Measurements from ENCODE around the gene KIF4A. TPM values are rescaled to one million over a fixed set of nuclear protein-coding genes. Genes with fewer than 3 reads are reported as not detected.
"Not testable (repeated sequence)": the region's sequence is repeated elsewhere in the genome, so short reads cannot be mapped to it uniquely, and the experiment has no call there.

KIF4A gene
- total RNA-seq, 2 donors from 2014 or later: 0.05 to 0.23 TPM

DNA sequence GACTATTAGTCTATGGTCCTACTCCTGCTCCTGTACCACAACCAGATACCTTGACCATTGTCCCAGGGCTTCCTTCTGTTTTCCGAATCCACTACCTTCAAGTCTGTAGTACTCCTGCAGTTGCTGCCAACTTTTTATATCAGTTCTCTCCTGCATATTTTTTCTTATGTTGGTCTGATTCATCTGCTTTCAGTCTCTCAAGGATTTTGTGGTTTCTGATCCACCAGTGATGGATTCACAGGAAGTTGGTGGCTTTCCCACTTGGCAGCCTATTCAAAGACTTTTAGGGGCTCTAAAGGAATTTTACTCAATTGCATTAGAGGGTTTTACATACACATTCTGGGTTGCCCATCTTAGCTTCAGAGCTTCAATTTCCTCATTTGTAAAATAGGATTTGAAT lies 23.6 kb downstream of the KIF4A start:
- no peak overlapping the region for H3K27ac Mint-ChIP-seq
- no peaks in the 10 kb centered on the region for H3K27me3 Mint-ChIP-seq
- DNase-seq (no peak), ATAC-seq (no peak)
- peaks cover 3% of the 10 kb centered on the region for H3K4me1 Mint-ChIP-seq
- no peaks in the 10 kb centered on the region for H3K36me3 Mint-ChIP-seq (ENCODE audit: low read depth)
- no peak overlapping the region for H3K4me3 Mint-ChIP-seq
- no peaks in the 10 kb centered on the region for H3K9me3 ChIP-seq (ENCODE audit: control insufficient read depth, low read length, poor library complexity, severe bottlenecking)

DNA sequence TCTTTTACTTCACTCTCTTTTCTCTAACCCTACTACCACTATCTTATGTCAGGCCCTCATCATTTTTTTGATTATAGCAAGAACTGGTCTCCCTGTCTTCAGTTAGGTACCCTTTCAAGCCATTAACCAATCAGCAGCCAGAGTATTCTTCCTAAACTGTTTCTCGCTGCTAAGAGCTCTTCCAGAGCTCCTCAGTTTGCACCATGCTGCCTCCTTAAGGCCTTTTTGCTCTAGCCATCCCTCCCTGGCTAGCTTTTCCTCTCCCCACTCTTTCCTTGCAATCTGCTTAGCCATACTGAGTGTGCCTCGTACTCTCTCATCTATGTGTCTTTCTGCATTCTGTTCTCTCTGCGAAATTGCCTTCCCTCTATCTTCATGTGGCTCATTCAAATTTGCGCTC lies 32.9 kb downstream of the KIF4A start:
- H3K9me3 ChIP-seq (ENCODE audit: control insufficient read depth, low read length, poor library complexity, severe bottlenecking): no peaks in the 10 kb centered on the region
- no peak for ATAC-seq
- Mint-ChIP-seq H3K4me3 (no peak overlapping the region), H3K4me1 (peaks cover 6% of the 10 kb centered on the region), H3K27ac (no peak overlapping the region), H3K36me3 (ENCODE audit: low read depth) (no peaks in the 10 kb centered on the region), H3K27me3 (no peaks in the 10 kb centered on the region)
- DNase-seq: no peak

DNA sequence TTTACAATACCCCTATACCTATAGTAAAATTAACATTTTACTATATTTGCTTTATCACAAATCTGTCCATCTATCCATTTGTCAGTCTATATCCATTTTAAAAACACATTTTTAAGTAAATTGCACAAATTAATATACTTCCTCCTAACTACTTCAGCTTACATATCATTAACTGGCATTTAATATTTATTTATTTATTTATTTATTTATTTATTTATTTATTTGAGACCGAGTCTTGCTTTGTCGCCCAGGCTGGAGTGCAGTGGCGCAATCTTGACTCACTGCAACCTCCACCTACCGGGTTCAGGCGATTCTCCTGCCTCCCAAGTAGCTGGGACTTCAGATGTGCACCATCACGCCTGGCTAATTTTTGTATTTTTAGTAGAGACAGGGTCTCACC lies 33.7 kb downstream of the KIF4A start:
- not testable (repeated sequence) for ATAC-seq, H3K27ac Mint-ChIP-seq, H3K4me3 Mint-ChIP-seq

DNA sequence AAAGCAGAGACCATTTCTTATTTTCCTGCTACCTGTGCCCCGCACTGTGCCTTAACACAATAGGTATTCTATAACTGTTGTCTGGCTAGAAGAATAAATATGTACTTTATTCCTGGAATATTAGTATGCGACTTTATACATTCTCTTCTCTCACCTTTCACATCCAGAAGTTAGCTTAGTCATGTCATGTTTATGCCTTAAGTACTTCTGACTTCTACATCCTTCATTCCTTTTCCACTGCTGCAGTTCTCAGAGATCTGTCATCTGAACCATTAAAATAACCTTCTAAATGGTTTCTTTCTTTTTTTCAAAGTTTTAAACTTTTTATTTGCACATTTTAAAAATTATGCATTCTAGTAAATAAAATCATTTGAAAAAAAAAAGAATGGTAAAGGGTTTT lies 34.4 kb downstream of the KIF4A start:
- peaks cover 6% of the 10 kb centered on the region for H3K4me1 Mint-ChIP-seq
- H3K36me3 Mint-ChIP-seq (ENCODE audit: low read depth): no peaks in the 10 kb centered on the region
- H3K27me3 Mint-ChIP-seq: no peaks in the 10 kb centered on the region
- H3K9me3 ChIP-seq (ENCODE audit: control insufficient read depth, low read length, poor library complexity, severe bottlenecking): no peaks in the 10 kb centered on the region
- DNase-seq: no peak
- no peak overlapping the region for H3K27ac Mint-ChIP-seq
- H3K4me3 Mint-ChIP-seq: no peak overlapping the region
- no peak for ATAC-seq

More for the DNA sequence above, 33.7 kb downstream of the KIF4A start:
- DNase-seq; H3K4me1 Mint-ChIP-seq; H3K9me3 ChIP-seq (ENCODE audit: control insufficient read depth, low read length, poor library complexity, severe bottlenecking); H3K27me3 Mint-ChIP-seq; H3K36me3 Mint-ChIP-seq (ENCODE audit: low read depth): not testable (repeated sequence)

DNA sequence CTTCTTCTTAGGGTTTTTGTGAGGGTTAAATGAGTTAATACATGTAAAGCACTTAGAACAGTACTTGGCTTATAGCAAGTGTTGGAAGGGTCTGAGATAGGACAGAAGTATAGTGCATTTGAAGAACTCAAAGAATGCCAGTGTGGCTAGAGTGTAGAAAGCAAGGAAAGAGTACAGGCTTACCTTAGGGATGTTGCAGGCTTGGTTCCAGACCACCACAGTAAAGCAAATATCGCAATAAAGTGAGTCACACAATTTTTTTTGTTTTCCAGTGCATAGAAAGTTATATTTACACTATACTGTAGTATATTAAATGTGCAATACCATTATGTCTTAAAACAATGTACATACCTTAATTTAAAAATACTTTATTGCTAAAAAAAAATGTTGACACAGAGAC lies 41.3 kb downstream of the KIF4A start:
- no peaks in the 10 kb centered on the region for H3K27me3 Mint-ChIP-seq
- ATAC-seq: no peak
- H3K4me1 Mint-ChIP-seq: no peaks in the 10 kb centered on the region
- H3K36me3 Mint-ChIP-seq (ENCODE audit: low read depth): peaks cover 2% of the 10 kb centered on the region
- H3K9me3 ChIP-seq (ENCODE audit: control insufficient read depth, low read length, poor library complexity, severe bottlenecking): no peaks in the 10 kb centered on the region
- no peak overlapping the region for H3K4me3 Mint-ChIP-seq
- H3K27ac Mint-ChIP-seq: peak overlapping the region; percentile 19
- no peak for DNase-seq

DNA sequence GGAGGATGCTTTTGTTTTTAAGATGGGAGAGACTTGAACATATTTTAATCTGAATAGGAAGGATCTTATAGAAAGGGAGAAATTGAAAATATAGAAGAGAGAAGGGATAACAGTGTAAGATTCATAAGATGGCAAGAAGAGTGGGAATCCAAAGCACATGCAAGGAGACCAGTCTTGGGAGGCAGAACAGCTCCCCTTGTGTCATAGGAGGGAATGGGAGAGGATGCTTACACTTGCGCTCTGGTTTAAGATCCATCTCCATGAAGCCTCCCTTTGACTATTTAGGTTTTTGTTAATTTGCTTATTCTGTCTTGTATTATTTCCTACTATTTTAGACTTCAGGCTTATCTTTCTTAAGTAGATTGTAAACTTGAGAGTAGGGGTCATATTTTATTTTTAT lies 42.7 kb downstream of the KIF4A start:
- ATAC-seq: no peak
- Mint-ChIP-seq H3K27me3 (no peaks in the 10 kb centered on the region), H3K27ac (no peak overlapping the region), H3K4me3 (no peak overlapping the region), H3K4me1 (no peaks in the 10 kb centered on the region), H3K36me3 (ENCODE audit: low read depth) (peaks cover 2% of the 10 kb centered on the region)
- DNase-seq: no peak
- no peaks in the 10 kb centered on the region for H3K9me3 ChIP-seq (ENCODE audit: control insufficient read depth, low read length, poor library complexity, severe bottlenecking)

DNA sequence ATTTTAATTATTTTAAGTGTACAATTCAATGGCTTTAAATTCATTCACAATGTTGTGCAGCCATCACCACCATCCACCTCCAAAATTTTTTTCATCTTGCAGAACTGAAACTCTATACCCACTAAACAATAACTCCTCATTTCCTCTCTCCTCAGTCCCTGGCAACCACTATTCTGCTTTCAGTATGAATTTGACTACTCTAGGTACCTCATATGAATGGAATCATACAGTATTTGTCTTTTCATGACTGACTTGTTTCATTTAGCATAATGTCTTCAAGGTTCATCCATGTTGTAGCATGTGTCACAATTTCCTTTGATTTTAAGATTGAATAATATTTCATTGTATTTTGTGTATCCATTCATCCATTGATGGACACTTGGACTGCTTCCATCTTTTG lies 46.9 kb downstream of the KIF4A start:
- Mint-ChIP-seq H3K36me3 (ENCODE audit: low read depth) (no peaks in the 10 kb centered on the region), H3K27me3 (no peaks in the 10 kb centered on the region), H3K4me1 (no peaks in the 10 kb centered on the region), H3K4me3 (no peak overlapping the region), H3K27ac (no peak overlapping the region)
- no peak for DNase-seq
- H3K9me3 ChIP-seq (ENCODE audit: control insufficient read depth, low read length, poor library complexity, severe bottlenecking): no peaks in the 10 kb centered on the region
- ATAC-seq: no peak

DNA sequence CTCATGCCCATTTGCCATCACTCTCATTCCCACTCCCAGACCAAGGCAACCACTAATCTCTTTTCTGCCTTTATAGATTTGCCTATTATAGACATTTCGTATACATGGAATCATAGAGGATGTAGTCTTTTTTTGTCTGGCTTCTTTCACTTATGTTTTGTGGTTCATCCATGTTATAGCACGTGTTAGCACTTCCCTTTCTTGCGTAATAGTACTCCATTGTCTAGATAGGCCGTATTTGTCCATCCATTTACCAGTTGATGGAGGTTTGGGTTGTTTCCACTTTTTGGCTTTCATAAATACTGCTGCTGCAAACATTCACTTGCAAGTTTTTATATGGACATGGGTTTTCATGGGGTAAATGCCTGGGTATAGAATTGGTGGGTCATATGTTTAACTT lies 48.4 kb downstream of the KIF4A start:
- Mint-ChIP-seq H3K36me3 (ENCODE audit: low read depth) (no peaks in the 10 kb centered on the region), H3K4me1 (no peaks in the 10 kb centered on the region), H3K27ac (peak overlapping the region; percentile 8), H3K27me3 (no peaks in the 10 kb centered on the region), H3K4me3 (no peak overlapping the region)
- DNase-seq: no peak
- ATAC-seq: no peak
- no peaks in the 10 kb centered on the region for H3K9me3 ChIP-seq (ENCODE audit: control insufficient read depth, low read length, poor library complexity, severe bottlenecking)

DNA sequence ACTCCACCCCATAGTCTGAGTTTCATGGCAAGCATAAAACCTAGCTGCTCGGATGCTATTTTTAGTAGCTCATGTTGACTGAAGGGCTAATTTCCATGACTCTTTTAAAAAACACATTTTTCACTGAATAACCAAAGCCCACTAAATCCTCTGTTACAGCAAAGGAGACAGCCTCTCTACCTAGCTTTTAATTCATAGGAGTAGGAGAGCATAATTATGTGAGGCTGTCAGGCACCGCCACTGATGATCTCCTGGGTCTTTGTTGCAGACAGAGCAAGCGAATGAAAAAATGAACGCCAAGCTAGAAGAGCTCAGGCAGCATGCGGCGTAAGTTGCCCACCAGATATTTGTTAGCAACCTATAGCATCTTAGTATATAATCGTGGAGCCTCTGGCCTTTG lies 53.5 kb downstream of the KIF4A start:
- H3K36me3 Mint-ChIP-seq (ENCODE audit: low read depth): no peaks in the 10 kb centered on the region
- no peaks in the 10 kb centered on the region for H3K27me3 Mint-ChIP-seq

DNA sequence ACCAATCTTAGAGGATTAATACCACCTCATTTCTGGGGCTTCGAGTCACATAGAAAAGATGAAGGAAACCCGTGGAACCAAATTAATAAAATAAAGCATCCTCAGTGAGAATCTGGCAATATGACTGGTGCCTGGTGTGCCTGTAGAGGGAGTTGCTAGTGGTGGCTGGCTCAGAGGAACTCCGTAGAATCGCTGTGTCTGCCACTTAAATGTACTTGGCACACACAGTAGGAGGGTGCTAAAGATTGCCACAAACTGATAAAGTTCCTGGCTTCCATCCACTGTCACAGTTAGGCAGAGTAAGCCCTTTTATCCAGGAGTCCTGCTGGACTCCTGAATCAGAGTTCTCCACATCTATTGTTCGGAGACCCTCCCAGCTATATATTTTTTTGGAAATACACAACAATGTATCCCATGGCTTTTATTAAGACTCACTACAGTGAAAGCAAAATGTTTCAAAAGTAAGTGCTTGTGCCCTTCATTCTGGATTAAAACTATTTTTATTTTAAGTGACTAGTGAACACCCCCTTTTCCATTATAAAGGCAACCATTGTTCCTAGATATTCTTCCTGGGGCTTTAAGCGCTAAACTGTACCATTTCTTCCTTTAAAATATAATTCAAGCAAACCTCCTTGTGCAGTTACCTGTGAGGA lies 56.6 kb downstream of the KIF4A start:
- H3K4me3 Mint-ChIP-seq: no peak overlapping the region
- no peaks in the 10 kb centered on the region for H3K4me1 Mint-ChIP-seq
- H3K36me3 Mint-ChIP-seq (ENCODE audit: low read depth): no peaks in the 10 kb centered on the region
- no peaks in the 10 kb centered on the region for H3K27me3 Mint-ChIP-seq
- no peak overlapping the region for H3K27ac Mint-ChIP-seq
- no peak for ATAC-seq
- DNase-seq: no peak
- no peaks in the 10 kb centered on the region for H3K9me3 ChIP-seq (ENCODE audit: control insufficient read depth, low read length, poor library complexity, severe bottlenecking)

More for the DNA sequence above, 53.5 kb downstream of the KIF4A start:
- ATAC-seq (no peak), DNase-seq (no peak)
- Mint-ChIP-seq H3K4me3 (no peak overlapping the region), H3K4me1 (no peaks in the 10 kb centered on the region), H3K27ac (no peak overlapping the region)
- H3K9me3 ChIP-seq (ENCODE audit: control insufficient read depth, low read length, poor library complexity, severe bottlenecking): no peaks in the 10 kb centered on the region

DNA sequence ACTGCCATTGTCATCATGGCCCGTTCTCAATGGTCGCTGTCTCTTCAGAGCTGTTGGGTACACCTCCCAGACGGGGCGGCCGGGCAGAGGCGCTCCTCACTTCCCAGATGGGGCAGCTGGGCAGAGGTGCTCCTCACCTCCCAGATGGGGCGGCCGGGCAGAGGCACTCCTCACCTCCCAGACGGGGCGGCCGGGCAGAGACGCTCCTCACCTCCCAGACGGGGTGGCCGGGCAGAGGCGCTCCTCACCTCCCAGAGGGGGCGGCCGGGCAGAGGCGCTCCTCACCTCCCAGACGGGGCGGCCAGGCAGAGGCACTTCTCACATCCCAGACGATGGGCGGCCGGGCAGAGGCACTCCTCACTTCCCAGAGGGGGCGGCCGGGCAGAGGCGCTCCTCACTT lies 58.9 kb downstream of the KIF4A start:
- H3K27ac Mint-ChIP-seq; H3K4me1 Mint-ChIP-seq; DNase-seq; H3K9me3 ChIP-seq (ENCODE audit: control insufficient read depth, low read length, poor library complexity, severe bottlenecking); H3K36me3 Mint-ChIP-seq (ENCODE audit: low read depth); ATAC-seq; H3K4me3 Mint-ChIP-seq; H3K27me3 Mint-ChIP-seq: not testable (repeated sequence)

DNA sequence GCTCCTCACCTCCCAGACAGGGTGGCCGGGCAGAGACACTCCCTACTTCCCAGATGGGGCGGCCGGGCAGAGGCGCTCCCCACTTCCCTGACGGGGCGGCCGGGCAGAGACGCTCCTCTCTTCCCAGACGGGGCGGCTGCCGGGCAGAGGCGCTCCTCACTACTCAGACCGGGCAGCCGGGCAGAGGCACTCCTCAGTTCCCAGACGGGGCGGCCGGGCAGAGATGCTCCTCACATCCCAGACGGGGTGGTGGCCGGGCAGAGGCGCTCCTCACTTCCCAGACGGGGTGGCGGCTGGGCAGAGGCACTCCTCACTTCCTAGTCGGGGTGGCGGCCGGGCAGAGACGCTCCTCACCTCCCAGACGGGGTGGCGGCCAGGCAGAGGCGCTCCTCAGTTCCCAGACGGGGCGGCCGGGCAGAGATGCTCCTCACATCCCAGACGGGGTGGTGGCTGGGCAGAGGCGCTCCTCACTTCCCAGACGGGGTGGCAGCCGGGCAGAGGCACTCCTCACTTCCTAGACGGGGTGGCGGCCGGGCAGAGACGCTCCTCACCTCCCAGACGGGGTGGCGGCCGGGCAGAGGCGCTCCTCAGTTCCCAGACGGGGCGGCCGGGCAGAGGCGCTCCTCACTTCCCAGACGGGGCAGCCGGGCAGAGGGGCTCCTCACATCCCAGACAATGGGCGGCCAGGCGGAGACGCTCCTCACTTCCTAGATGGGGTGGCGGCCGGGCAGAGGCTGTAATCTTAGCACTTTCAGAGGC lies 59.6 kb downstream of the KIF4A start:
- H3K27ac Mint-ChIP-seq; H3K4me1 Mint-ChIP-seq; H3K4me3 Mint-ChIP-seq; H3K27me3 Mint-ChIP-seq; DNase-seq; H3K36me3 Mint-ChIP-seq (ENCODE audit: low read depth); ATAC-seq; H3K9me3 ChIP-seq (ENCODE audit: control insufficient read depth, low read length, poor library complexity, severe bottlenecking): not testable (repeated sequence)

DNA sequence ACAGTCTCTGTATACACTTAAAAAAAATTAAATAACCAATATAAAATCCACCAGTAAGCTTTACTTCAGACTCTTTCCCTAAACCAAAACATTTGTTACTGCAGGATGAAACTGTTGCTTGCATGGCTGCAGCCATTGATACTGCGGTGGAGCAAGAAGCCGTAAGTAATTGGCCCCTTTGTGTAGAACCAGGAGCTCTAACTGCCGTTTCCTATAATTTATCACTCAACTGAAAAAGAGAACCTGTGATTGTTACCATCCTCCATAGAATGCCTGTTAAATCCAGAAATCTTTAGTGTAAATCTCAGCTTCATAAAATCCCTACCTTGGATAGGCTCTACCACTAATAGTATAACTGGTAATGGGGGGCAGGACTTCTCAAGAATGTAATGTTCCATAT lies 62.6 kb downstream of the KIF4A start:
- no peaks in the 10 kb centered on the region for H3K36me3 Mint-ChIP-seq (ENCODE audit: low read depth)
- H3K9me3 ChIP-seq (ENCODE audit: control insufficient read depth, low read length, poor library complexity, severe bottlenecking): no peaks in the 10 kb centered on the region
- no peaks in the 10 kb centered on the region for H3K27me3 Mint-ChIP-seq
- no peak for ATAC-seq
- H3K4me1 Mint-ChIP-seq: no peaks in the 10 kb centered on the region
- H3K4me3 Mint-ChIP-seq: no peak overlapping the region
- DNase-seq: no peak
- no peak overlapping the region for H3K27ac Mint-ChIP-seq

DNA sequence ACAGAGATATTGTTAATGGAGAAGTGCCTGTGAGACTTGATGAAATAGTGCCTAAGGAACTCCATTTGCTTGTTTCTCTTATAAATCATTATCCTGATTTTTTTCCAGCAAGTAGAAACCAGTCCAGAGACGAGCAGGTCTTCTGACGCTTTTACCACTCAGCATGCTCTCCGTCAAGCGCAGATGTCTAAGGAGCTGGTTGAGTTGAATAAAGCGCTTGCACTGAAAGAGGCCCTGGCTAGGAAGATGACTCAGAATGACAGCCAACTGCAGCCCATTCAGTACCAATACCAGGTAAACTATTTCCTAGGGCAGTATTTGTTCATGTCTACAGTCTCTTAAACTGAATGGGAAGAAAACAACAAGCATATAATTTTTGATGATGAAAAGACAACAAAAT lies 63.6 kb downstream of the KIF4A start:
- Mint-ChIP-seq H3K4me3 (no peak overlapping the region), H3K36me3 (ENCODE audit: low read depth) (no peaks in the 10 kb centered on the region), H3K27me3 (no peaks in the 10 kb centered on the region), H3K4me1 (no peaks in the 10 kb centered on the region), H3K27ac (no peak overlapping the region)
- no peak for ATAC-seq
- no peak for DNase-seq
- no peaks in the 10 kb centered on the region for H3K9me3 ChIP-seq (ENCODE audit: control insufficient read depth, low read length, poor library complexity, severe bottlenecking)
